SK-N-SH (cell line): ENCODE measurements around the gene WDR11.

ENCODE experiments used
- EP300 ChIP-seq, 2 experiments: IDR thresholded peaks; 2 replicates each; pipeline versions ENCODE4 v1.4.0 to v1.6.1; 2012; ENCODE audit warnings: borderline replicate concordance in 1 of 2, low read depth in 1 of 2, low read length in 1 of 2
- POLR2AphosphoS5 ChIP-seq: IDR thresholded peaks from 2 replicates; pipeline ENCODE4 v1.6.1; 2012; ENCODE audit warnings: low read depth, low read length
- RAD21 ChIP-seq: IDR thresholded peaks from 2 replicates; pipeline ENCODE4 v1.6.1; 2012; ENCODE audit warnings: mild to moderate bottlenecking, low read length
- RFX5 ChIP-seq: IDR thresholded peaks from 2 replicates; pipeline ENCODE4 v1.6.1; 2012; ENCODE audit warnings: mild to moderate bottlenecking, improper control_type of control experiment, low read length
- RXRA ChIP-seq: IDR thresholded peaks from 2 replicates; pipeline ENCODE4 v1.4.0; 2012; ENCODE audit warnings: low read depth, mild to moderate bottlenecking, borderline replicate concordance
- SMC3 ChIP-seq: IDR thresholded peaks from 2 replicates; pipeline ENCODE4 v1.6.1; 2012; ENCODE audit warnings: low read depth, low read length, improper control_type of control experiment
- TAF1 ChIP-seq: IDR thresholded peaks from 2 replicates; pipeline ENCODE4 v1.6.1; 2012; ENCODE audit warnings: low read depth, mild to moderate bottlenecking, low read length, moderate library complexity, borderline replicate concordance
- TCF12 ChIP-seq: IDR thresholded peaks from 2 replicates; pipeline ENCODE4 v1.4.0; 2012
- TEAD4 ChIP-seq: IDR thresholded peaks from 2 replicates; pipeline ENCODE4 v1.4.0; 2012; ENCODE audit warnings: mild to moderate bottlenecking, borderline replicate concordance; ENCODE audit not compliant: insufficient read depth
- USF1 ChIP-seq: IDR thresholded peaks from 2 replicates; pipeline ENCODE4 v1.4.0; 2012; ENCODE audit warnings: low read depth, borderline replicate concordance
- YY1 ChIP-seq: IDR thresholded peaks from 2 replicates; pipeline ENCODE4 v1.4.0; 2012; ENCODE audit warnings: low read depth, mild to moderate bottlenecking
- TF ChIP-seq, protein P1 (sequence below): fragments of 200-600 bp; sonication (generic); IDR thresholded peaks from 2 replicates; pipeline ENCODE4 v1.6.1; 2017; ENCODE audit warnings: antibody characterized with exemption, mild to moderate bottlenecking, moderate library complexity

GRCh38 chr10:120938822-120939221 lies 87.7 kb downstream of the WDR11 start:
- TF ChIP-seq, protein P1, sequence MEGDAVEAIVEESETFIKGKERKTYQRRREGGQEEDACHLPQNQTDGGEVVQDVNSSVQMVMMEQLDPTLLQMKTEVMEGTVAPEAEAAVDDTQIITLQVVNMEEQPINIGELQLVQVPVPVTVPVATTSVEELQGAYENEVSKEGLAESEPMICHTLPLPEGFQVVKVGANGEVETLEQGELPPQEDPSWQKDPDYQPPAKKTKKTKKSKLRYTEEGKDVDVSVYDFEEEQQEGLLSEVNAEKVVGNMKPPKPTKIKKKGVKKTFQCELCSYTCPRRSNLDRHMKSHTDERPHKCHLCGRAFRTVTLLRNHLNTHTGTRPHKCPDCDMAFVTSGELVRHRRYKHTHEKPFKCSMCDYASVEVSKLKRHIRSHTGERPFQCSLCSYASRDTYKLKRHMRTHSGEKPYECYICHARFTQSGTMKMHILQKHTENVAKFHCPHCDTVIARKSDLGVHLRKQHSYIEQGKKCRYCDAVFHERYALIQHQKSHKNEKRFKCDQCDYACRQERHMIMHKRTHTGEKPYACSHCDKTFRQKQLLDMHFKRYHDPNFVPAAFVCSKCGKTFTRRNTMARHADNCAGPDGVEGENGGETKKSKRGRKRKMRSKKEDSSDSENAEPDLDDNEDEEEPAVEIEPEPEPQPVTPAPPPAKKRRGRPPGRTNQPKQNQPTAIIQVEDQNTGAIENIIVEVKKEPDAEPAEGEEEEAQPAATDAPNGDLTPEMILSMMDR: no peak
- TF ChIP-seq RAD21: no peak
- no peak for TF ChIP-seq TCF12
- TF ChIP-seq TAF1: no peak
- TF ChIP-seq RXRA: no peak
- no peak for TF ChIP-seq EP300 (IDR thresholded peaks at IDR 0.05; ENCODE audit: borderline replicate concordance in 1 of 2, low read depth in 1 of 2, low read length in 1 of 2)
- no peak for TF ChIP-seq SMC3
- no peak for TF ChIP-seq POLR2AphosphoS5
- TF ChIP-seq RFX5: no peak
- no peak for TF ChIP-seq TEAD4
- TF ChIP-seq YY1: no peak
- no peak for TF ChIP-seq USF1
